ENCODE measurements around the gene TNS3.

The TNS3 gene

DNA sequence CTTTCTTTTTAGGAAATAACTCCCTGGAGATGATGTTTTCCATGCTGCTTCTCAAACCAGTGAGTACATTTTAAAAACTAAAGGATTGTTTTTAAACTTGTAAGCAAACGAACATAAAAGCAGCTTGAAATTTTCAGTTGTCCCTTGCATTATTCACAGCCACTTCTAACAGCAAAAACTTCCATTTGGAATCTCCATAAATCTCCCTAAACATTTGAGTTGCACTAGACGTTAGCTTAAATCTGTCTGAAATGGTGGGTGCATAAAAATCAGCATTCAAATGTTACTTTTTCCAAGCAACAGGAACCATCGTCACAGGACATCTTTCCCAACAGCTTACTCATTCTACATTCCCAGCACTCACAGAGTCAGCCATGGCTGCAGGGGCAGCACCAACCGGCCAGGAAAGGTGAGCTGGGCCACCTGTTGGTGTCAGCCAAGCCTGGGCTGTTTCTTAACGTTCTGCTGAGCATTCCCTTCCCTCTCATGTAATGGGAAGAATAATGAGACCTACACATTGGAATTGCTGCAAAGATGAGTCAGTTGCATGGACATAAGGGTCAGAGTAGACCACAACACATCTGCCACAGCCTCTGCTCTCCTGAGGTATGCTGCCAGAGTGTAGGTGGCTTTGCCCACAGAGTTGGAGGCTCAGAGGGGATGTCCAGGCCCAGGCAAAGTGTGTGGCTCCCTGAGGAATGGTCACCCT is 163.2 kb downstream of the TNS3 start:
- DNase-seq: no peak

DNA sequence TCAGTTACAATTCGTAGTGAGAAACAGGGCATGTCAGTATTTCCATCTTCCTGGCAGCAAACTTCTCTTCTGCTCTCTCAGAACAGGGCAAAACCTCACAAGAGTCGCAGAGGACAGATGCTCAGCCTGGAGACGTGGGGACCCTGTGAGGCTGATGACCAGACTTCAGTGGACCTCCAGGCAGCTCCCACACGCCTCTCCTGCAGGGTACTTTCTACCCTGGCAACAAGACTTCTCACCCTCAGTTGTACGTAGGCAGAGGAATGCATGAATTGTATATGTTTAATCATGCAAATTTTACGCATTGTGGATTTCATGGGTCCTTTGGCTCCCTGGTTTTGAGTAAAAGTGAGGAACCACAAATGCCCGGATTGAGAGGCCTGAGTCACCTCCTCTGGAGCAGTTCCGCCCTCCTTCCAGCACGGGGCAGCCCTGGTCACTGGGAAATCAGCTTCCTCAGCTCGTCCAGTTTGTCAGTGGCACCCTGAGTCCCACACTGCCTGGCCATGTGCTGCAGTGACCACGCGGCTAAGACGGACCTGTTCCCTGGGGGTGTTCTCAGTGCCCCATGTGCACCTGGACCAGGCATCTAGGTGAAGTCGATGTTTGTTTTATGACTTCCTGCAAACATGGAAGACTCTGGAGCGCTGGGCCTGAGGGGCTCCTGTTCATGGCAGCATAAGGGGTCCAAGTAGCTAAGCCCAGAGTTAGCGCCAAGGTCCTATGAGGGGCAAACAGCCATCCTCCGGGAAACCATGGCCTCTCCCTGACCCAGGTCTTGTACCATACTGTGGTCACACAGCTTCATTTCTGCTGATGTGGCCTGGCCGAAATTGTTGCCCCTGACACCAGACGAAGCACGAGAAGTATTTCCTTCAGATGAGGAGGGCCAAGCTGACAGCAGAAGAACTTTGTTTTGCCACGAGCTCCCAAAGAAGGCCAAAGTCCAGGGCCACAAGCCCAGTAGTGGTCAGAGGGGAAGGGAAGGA is 165.1 kb downstream of the TNS3 start:
- DNase-seq: no peak

DNA sequence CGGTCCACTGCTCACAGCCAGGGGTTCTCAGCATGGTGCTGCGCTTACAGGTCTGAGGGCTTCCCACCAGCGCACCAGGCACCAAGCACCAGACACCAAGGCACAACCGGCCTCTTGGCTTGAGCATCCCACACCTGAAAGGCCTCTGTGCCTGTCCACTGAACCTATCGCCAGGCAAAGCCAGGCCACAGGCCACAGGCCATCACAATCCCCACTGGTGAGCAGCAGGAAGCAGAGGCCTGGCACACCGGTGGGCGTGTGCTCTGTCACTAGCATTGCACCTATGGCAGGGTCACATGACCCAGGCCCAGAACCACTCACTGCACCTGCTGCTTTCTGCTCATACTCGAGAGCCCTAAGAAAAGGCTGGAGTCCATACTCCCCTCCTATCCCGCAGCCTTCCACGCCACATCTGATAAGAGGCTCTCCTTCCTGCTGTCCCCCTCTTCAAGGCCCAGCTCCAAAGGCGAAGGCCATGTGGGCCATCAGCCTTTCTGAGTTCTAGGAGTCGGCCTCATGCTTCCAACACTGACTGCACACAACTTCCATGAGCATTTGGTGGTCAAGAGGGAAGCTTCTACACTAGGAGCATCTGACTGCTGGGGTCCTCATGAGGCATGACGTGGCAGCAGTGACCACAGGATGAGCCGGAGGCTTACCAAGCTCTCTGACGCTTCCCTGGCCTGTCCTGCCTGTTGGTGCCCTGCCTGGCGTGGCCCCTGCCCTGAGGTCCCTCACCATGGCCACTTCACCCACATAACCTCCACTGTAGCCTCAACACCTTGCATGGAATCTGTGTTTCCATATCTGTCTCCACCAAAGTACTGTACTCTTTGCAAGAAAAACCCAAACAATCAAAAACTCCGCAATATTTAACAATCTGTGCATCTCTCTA is 166.3 kb downstream of the TNS3 start:
- no peak for DNase-seq

DNA sequence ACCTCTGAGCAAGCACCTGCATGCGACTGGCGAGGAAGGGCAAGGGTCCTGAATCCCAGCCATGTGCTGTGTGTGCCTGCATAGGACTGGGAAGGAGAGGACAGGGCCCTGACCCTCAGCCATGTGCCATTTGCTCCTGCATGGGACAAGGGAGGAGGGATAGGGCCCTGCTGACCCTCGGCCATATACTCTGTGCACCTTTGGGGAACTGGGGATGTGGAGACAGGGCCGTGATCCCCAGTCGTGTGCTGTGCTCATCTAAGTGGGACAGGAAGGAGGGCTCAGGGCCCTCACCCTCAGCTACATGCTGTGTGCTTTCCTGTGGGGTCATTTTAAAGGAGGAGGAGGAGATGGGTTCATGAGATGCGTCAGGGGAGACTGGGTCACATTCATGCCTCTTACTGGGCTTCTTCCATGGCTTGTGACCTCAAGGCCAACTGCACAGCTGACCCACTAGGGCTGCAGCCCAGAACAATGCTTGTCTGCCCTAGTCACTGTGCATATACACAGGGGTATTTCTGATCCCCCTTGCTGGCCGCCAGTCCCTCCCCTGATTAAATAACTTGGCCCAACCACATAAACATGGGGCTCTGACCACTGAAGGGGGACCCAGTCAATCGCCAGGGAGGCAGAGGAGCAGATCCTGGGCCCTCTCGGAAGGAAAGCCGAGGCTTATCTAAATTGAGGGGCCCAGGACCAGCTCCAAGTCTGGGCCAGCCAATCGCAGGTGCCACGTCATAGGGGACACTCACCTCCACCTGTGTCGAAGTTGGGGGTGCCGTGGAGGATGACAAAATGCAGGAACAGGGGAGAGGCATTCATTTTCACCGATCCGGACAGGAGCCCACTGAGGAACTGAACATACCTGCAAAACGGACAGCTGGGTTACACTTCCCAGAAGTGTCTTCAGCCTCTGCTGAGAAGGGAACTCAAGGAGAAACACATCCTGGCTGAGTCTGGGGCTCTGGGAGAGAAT is 167.3 kb downstream of the TNS3 start:
- DNase-seq: no peak

DNA sequence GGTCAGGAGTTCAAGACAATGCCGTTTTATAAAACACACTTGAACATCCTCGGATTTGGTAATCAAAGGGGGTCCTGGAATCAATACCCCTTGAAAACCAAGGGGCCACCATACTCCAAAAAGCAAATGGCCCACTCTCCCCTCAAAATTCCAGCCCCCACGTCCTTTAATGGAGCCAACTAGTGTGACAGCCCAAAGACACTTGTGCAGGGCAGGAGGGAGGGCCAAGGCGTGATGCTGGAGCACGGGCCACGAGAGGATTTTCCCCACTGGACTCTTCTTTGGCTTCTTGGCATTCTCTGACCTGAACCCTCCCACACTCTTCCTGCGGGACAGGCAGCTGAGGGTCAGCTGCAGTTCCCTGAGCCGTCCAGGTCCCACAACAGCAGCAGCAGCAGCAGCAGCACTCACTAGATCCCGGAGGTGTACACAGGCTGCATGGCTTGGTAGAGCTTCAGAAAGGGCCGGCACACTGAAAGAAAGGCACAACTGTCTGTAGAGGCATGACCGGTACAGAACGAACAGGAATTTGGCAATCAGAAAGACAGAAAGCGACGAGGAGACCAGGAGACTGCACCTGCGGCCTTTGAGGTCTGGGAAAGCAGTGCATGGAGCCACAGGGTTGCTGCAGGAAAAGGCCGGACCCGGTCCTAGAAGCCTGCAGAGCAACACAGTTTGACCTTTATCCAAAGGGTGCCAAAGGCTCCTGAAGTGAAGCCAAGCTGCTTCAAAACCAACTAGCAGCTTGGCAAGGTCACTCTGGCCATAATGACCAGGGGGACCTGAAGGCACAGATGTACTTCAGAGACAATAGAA is 168.2 kb downstream of the TNS3 start:
- DNase-seq: no peak

DNA sequence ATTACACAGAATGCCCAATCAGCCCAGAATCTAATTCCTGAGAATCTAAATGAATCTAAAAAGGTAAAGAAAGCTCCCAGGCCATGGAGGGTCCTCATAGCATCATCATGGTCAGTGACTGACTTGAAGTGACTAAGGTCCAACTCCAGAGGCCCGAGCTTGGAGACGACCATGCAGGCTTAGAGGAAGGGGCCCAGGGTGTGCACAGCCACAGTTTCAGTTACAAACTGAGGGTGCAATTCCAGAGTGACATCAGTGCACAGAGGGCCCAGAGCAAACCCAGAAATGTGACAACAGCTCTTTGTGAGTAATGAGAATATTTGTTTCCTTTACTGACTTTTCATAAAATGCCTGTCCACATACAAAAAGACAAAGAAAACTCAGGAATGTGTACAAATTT is 170.0 kb downstream of the TNS3 start:
- no peak for DNase-seq

DNA sequence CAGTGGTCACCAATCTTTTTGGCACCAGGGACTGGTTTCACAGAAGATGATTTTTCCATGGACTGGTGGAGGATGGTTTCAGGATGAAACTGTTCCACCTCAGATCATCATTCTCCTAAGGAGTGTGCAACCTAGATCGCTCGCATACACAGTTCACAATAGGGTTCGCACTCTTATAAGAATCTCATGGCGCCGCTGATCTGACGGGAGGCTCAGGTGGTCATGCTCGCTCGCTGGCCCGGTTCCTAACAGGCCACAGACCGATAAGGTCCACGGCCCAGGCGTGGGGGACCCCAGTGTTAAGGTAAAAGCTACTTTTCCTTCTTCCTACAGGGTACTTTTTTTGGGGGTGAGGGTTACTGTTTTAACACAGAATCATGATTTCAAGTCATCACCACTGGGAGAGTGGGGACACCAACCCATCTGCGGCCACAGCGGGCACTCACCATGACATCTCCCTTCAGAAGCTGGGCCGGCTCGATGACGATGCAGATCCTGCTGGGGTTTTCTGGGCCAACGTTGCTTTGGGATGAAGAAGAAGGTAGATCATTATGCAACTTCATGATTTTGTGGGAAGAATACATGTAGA is 170.5 kb downstream of the TNS3 start:
- no peak for DNase-seq

DNA sequence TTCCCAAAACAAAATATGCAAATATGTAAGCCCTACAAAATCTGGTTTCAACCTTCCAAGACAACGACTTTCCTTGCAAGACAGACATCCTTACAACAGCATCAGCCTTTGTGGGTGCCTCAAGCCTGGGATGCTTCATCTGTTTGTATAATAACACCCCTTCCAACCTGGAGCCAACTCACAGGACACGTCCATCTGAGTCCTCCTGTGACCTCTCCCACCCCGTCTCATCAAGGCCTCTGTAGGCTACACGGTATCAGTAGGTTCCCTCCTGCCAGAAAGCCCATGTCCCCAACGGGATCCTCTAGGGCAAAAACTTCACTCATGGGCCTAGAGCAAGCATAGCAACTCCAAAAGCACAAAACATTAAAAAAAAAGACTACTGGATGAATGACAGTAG is 173.2 kb downstream of the TNS3 start:
- DNase-seq: no peak

DNA sequence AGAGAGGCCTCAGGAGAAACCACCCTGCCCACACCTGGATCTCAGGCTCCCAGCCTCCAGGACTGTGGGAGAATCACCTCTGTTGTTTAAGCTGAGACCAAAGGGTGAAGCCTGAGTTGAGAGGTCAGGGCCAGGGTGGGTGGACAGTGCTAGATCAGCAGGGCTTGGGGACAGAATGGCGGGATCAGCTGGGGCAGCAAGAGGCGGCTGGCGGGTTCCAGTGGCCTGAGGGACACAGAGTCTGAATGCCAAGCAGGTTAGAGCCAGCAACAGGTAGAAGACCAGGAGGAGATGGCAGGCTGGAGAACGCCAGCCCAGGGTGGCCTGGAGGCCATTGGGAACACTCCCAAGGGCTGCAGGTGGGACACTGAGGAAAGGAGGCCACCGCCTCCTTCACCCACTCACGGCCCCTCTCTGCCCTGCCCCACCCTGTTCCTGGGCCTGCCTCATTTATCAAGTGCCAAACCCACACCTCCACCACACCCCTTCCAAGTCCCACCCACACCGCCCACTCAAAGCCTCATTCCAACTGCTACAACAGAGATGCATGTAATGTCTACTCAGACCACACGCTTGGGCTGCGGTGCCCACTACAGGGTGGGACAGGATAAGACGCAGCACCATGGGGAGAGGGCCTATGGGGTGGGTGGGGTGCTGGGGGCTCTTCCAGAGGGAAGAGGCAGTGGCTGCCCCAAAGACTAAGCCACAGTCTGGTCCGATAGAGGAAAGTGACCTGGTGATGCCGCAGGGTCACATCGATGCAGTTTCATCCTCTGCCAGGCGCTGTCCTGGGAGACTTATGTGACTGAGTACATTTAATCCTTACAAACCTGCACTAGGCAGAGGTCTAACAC is 173.9 kb downstream of the TNS3 start:
- no peak for DNase-seq

DNA sequence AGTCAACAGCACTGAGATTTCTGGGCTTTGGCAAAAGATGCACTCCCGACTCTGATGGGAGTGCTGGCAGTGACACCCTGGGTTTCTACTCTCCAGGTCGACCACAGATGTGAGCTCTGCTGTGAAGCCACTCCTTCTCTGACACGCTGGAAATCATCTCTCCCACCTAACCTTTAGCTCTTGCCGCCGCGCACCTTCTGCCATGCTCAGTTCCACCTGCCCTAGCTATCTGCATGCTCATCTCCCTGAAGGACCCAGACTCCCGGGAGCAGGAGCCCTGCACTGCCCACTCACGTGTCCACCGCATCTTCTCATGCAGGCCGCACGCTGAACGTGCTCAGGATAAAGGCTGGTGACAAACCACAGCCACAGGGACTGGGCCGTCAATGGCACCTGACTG is 174.8 kb downstream of the TNS3 start:
- no peak for DNase-seq

DNA sequence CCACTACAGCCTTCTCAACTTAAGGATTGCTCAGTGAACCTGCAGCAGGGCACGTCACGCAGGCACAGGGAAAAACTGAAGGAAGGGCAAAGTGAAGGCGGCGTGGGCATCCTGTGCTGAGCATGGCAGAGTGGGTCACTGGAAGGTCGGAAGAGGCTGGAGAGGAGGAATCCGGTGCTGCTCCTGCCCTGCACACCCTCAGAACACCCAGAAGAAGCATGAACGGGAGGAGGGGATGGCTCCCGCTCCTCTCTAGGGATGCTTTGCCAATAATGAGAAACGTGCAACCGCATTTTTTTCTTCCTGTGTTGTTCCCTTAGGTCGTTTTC is 175.1 kb downstream of the TNS3 start:
- DNase-seq: no peak

DNA sequence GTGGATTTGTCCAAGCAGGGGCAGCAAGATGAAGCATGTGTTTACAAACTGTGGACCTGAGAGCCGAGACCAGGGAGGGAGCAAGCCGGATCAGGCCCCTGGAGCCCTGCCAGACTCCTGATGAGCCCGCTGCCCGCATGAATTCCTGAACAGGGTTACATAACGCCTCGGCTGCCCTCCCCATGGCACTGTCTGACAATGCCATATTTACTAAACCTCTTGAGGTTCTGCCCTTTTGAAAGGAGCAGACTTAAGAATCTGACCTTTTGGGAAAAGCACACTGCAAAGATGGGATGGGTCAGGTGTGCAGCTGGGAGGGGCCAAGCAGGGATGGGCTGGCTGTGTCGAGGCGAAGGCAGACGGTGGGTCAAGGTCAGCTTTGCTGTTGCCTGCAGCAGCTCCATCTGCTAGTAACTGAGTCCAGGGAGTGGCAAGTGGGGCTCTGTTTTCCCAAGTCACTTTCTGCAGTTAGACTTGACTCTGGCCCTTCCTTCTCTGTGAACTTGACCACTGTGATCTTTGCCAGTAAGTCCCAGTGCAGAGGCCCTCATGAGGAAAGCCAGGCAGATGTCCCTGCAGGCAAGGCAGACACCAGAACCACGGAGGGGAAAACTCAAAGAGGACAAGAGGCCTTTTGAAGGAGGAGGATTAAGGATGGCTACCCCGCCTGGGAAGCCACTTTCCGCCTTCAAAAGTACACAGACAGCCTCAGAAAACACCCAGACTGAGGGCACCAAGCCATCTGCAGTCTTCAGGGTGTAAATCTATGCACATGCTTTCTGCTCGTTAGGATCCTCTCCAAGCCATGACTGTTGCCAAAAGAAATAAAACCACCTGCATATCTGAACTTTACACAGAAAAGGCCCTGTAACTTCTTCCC is 175.8 kb downstream of the TNS3 start:
- DNase-seq: no peak

DNA sequence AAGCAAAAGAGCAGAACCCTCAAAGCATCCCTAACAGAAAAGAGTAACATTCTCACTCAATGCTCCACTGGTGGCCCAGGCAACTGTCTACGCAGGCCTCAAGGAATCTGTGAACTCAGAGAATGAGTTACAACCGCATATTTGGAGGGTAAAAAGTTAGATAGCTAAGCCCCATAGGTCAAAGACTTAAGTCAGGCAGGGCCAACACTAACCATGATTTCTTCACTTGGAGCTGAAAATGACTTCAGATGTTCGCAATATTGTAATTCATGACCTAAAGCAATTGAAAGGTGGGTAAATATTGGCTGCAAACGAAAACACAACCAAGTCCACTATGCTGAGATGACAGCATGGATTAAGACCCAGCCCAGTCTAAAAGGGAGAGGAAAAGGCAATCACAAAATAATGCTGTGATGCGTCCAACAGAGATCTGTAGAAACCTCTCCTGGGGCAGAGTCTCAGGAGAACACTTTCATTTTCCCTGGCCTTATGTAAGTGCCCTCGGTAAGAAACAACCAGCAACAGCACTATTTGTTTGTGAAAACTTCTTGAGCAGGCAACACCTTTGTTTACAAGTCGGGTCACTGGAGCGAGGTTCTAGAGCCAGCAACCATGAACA is 176.5 kb downstream of the TNS3 start:
- DNase-seq: no peak

DNA sequence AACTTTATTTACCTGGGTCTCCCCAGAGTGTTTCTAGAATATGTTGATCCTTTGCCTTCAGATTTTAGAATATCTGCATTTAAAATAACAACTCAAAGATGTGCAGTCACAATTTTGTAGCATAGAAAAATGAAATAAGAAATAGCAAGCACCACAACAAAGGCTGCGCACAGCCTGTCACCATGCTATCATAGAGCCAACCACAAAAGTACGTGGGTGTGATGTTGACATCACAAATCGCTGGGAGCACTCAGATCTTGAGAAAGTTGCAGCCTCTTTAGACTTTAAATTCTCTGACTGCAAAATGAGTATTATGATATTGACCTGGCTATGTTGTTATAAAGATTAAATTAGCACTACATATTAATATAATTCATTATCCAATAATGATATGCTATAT is 177.9 kb downstream of the TNS3 start:
- no peak for DNase-seq

DNA sequence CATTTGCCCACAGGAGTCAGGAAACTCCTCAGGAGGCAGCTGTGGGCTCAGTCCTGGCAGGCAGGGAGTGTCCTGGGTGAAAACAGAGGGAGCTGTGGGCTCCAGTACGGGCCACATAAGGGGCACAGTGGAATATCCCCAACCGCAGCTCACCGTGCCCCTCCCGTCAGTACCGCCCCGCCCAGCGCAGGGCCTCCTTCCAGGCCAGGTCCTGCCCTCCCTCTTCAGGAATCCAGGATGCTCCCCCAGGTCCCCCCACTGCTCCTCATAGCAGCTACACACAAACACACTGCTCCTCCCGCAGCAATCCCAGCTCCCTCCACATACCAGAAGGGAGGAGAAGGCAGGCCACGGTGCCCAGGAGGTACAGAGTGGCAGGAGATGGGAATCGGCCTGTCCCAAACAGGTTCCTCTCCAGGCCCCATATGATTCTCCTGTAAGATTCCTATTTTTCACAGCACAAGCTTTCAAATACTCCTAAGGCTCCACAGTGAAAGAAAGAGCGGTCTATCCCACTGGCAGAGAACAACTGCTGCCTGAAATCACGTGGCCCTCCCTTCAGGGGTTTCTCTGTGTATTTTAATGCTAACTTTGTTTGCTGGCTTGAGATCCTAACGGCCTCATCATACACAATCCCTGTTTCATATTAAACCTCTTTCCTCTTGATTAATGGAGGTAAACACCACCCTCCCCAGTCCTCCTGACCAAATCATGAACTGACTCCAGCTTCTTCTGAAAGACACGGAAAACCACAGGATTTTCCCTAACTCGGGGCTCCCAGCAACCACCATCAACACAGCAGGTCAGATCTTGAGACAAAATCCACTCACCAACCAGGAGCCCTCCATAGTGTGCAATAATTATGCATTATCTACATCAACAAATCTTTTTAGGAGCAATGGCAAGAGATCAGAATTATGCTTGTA is 178.7 kb downstream of the TNS3 start:
- no peak for DNase-seq

DNA sequence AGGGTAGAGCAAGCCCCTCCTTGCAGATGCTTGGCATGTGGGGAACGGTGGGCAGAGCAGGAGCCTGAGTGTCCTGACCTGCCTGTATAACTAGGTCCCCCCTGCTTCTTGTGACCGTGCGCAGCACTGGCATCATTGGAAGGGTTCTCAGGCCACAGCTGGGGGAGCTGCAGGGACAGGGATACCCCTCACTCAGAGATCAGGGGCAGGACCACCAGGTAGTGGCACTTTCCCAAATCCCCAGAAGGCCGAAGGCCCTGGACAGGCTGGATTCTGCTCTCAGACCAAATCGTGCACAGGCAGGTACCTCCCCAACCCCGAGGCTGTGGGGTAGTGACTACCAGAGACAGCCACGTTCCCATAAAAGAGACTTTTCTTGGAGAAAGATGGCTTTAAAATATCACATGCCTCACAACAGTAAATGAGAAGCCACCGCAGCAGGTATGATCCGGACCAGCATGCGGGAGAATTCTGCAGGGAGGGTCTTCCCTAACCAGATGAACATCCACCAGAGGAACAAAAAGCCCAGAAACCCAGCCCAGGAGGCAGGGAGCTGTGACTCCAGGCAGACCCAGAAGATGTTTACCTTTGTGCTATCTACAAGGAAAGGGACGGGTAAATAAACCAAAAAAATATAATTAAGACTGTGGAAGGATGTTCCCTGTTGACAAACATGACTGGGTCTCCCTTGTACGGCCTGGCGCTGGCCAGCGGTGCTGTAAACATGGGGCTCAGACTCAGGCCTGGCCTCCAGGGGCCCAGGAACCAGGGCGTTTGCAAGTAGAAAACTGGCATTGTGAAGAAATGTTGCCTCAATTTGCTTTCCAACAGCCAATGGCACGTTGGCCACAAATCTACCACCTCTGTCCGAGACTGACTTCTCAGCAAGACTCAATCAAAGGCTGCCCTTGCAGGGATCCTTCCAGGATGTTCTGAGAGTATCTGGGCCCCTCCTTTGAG is 180.0 kb downstream of the TNS3 start:
- DNase-seq: no peak
